Kidney (tissue), 14 donors: Measurements from ENCODE around the gene NRG3. TPM values are rescaled to one million over a fixed set of nuclear protein-coding genes. Genes with fewer than 3 reads are reported as not detected.

Source experiments
- DNase-seq, 5 donors: peaks; one replicate each; pipeline ENCODE4 v3.0.0-alpha.2; 2013 to 2020
- FAIRE-seq: peaks from 2 replicates; lab custom pipeline; 2012; peaks lifted over from hg19 to GRCh38; lab: Jason Lieb, UNC
- H3K27ac ChIP-seq, 2 donors: one replicate each; pipeline ENCODE4 v1.7.0; 2013; ENCODE audit warnings: low read depth in 2 of 2, low read length in 2 of 2, inconsistent platforms in 1 of 2
- H3K27me3 ChIP-seq: one replicate; pipeline ENCODE4 v1.7.1; 2013; ENCODE audit warnings: low read length, inconsistent platforms; ENCODE audit not compliant: control insufficient read depth, insufficient read depth
- H3K36me3 ChIP-seq, 3 donors: one replicate each; pipeline versions ENCODE4 v1.7.0 to v1.7.1; 2013; ENCODE audit warnings: low read length in 3 of 3, control low read depth in 1 of 3, inconsistent platforms in 1 of 3; ENCODE audit not compliant: insufficient read depth in 3 of 3, control insufficient read depth in 2 of 3
- H3K4me1 ChIP-seq, 3 donors: one replicate each; pipeline versions ENCODE4 v1.7.0 to v1.7.1; 2013; ENCODE audit warnings: low read length in 3 of 3, inconsistent platforms in 1 of 3, low read depth in 1 of 3; ENCODE audit not compliant: control insufficient read depth in 2 of 3, insufficient read depth in 2 of 3
- H3K4me3 ChIP-seq, 3 donors: one replicate each; pipeline versions ENCODE4 v1.7.0 to v1.8.1; 2013; ENCODE audit warnings: low read length in 3 of 3, control low read depth in 1 of 3, inconsistent platforms in 1 of 3
- H3K9ac ChIP-seq, 3 donors: one replicate each; pipeline versions ENCODE4 v1.7.0 to v1.7.1; 2013; ENCODE audit warnings: low read length in 3 of 3, control low read depth in 1 of 3, inconsistent platforms in 1 of 3
- H3K9me3 ChIP-seq, 3 donors: one replicate each; pipeline versions ENCODE4 v1.7.0 to v1.7.1; 2013; ENCODE audit warnings: low read length in 3 of 3, control low read depth in 1 of 3, inconsistent platforms in 1 of 3; ENCODE audit not compliant: control insufficient read depth in 2 of 3, insufficient read depth in 1 of 3
- intact Hi-C: fragments of 100-400 bp; cut with DNase I; formaldehyde crosslinking; loops from one replicate; pipeline ENCODE4 v1.11.1; 2022
- polyA plus RNA-seq: library from polyadenylated mRNA; stranded (reverse); fragments of 350-450 nt; fragmentation: Illumina TruSeq; extraction: RNeasy Lipid Tissue Mini Kit (QIAGEN cat#74804); gene quantifications from one replicate; pipeline ENCODE4 v1.2.3, GENCODE V29; 2014; ENCODE audit warnings: low read depth, low replicate concordance; ENCODE audit not compliant: insufficient read depth
- total RNA-seq: library from RNA; stranded (reverse); fragmentation: NEBNext Ultra II Directional; extraction: Animal tissue kit (Norgen Biotek cat#: 25700); gene quantifications from one replicate; pipeline ENCODE4 v1.2.1, GENCODE V29; 2021
- TF ChIP-seq, protein P1 (sequence below): IDR thresholded peaks from 3 replicates; pipeline ENCODE4 v1.5.1; 2012; ENCODE audit warnings: mild to moderate bottlenecking, moderate library complexity, borderline replicate concordance; ENCODE audit not compliant: insufficient read depth; ENCODE audit errors: extremely low read depth
- donor health status: control.
- donor health status: control.
- donor health status: control.
- donor health status: control.
- donor health status: control.
- donor health status: DM: yes; HTN: yes; CAD: no.
- donor health status: Normal renal cell carcinoma (clear cell type).

Gene NRG3
- total and polyA plus RNA-seq, 2 donors from 2014 or later: 0.62 to 5.4 TPM

DNA sequence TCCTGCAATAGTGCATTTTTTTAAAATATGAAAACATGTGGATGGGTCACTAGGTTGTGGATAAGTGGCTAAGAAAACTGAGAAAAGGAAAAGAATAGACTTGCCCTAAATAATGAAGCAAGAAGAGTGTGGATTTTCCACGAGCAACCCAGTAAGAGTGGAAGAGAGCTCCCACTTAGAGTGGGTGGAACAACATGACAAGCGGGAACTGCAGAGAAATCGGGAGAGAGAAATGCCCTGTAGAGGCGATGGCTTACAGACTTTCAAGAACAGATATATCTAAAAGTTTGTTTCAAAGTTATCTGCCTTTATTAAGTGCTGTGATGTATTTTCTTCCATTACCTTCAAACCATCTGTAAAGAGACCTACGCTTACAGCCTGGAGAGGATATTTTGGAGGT, 26.1 kb upstream of the NRG3 start:
- no peak overlapping the region for H3K4me3 ChIP-seq
- TF ChIP-seq, protein P1, sequence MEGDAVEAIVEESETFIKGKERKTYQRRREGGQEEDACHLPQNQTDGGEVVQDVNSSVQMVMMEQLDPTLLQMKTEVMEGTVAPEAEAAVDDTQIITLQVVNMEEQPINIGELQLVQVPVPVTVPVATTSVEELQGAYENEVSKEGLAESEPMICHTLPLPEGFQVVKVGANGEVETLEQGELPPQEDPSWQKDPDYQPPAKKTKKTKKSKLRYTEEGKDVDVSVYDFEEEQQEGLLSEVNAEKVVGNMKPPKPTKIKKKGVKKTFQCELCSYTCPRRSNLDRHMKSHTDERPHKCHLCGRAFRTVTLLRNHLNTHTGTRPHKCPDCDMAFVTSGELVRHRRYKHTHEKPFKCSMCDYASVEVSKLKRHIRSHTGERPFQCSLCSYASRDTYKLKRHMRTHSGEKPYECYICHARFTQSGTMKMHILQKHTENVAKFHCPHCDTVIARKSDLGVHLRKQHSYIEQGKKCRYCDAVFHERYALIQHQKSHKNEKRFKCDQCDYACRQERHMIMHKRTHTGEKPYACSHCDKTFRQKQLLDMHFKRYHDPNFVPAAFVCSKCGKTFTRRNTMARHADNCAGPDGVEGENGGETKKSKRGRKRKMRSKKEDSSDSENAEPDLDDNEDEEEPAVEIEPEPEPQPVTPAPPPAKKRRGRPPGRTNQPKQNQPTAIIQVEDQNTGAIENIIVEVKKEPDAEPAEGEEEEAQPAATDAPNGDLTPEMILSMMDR: no peak
- no peak overlapping the region for H3K27ac ChIP-seq
- H3K9me3 ChIP-seq: no peaks in the 10 kb centered on the region
- no peaks in the 10 kb centered on the region for H3K27me3 ChIP-seq
- H3K4me1 ChIP-seq: no peaks in the 10 kb centered on the region
- DNase-seq (no peak), FAIRE-seq (no peak)
- no peaks in the 10 kb centered on the region for H3K36me3 ChIP-seq
- intact Hi-C loops: no loop called here
- no peak overlapping the region for H3K9ac ChIP-seq

DNA sequence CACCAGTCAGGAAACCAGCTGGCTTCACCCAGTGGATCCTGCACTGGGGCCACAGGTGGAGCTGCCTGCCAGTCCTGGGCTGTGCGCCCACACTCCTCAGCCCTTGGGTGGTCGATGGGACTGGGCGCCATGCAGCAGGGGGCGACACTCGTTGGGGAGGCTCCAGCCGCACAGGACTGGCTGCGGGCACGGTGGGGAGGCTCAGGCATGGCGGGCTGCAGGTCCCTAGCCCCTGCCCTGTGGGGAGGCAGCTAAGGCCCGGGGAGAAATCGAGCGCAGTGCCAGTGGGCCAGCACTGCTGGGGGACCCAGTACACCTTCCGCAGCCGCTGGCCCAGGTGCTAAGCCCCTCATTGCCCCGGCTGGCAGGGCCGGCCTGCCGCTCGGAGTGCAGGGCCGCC, 12.4 kb upstream of the NRG3 start:
- DNase-seq (no peak), FAIRE-seq (no peak)
- no peaks in the 10 kb centered on the region for H3K27me3 ChIP-seq
- no peaks in the 10 kb centered on the region for H3K9me3 ChIP-seq
- H3K4me3 ChIP-seq: no peak overlapping the region
- H3K27ac ChIP-seq: no peak overlapping the region
- no peaks in the 10 kb centered on the region for H3K36me3 ChIP-seq
- TF ChIP-seq, protein P1: no peak
- intact Hi-C loops: no loop called here
- no peak overlapping the region for H3K9ac ChIP-seq
- peaks cover 0 to 4% (median 2%) of the 10 kb centered on the region in 3 donors for H3K4me1 ChIP-seq

DNA sequence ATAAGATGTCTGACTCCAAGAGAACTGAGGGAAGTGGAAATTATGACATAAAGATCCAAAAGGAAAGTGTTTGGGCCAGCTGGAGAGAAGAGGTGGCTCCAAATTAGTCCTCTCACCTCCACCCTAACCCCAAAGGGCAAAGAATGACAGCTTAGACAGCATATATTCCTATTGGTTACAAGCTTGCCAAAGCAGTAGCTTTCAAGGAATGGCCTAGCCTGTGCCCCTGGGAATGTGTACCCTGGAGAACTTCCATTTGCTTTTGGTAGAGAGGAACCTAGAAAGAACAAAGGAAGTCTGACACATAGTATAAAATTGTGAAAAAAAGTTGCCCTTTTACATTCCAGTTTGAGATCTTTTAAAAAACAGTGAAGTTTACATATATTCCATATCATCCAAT, 11.2 kb upstream of the NRG3 start:
- no peak overlapping the region for H3K9ac ChIP-seq
- H3K27me3 ChIP-seq: no peaks in the 10 kb centered on the region
- TF ChIP-seq, protein P1: no peak
- no peak for DNase-seq
- intact Hi-C loops: no loop called here
- H3K9me3 ChIP-seq: no peaks in the 10 kb centered on the region
- H3K4me3 ChIP-seq: no peak overlapping the region
- H3K27ac ChIP-seq: no peak overlapping the region
- no peak for FAIRE-seq
- H3K4me1 ChIP-seq: peaks cover 0 to 4% (median 2%) of the 10 kb centered on the region in 3 donors
- no peaks in the 10 kb centered on the region for H3K36me3 ChIP-seq

DNA sequence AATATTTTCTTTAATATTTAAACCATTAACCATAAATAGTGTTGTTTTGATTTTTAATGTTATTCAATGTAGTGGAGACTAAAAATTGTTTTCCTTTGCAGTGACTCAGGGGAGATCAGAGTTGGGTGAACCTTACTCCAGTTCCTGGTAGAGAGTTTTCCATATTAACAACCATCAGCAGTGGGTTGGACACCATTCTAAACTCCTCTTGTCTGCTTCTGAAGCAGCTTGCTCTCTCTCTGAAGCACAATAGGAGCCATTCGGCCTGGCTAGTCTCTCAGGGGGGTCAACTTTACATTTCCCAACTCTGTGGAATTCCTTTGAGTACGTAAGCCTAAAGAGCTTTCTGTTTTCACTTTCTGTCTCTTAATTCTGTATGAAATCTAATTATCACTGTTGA, 9.4 kb upstream of the NRG3 start:
- no peak overlapping the region for H3K27ac ChIP-seq
- H3K9me3 ChIP-seq: no peaks in the 10 kb centered on the region
- TF ChIP-seq, protein P1: no peak
- intact Hi-C loops: no loop called here
- no peaks in the 10 kb centered on the region for H3K27me3 ChIP-seq
- H3K9ac ChIP-seq: no peak overlapping the region
- H3K36me3 ChIP-seq: no peaks in the 10 kb centered on the region
- peaks cover 0 to 4% (median 2%) of the 10 kb centered on the region in 3 donors for H3K4me1 ChIP-seq
- FAIRE-seq: no peak
- no peak overlapping the region for H3K4me3 ChIP-seq
- no peak for DNase-seq
